Ishikawa (cell line): ENCODE data around the gene ATF7IP2.

Source experiments
- CEBPB ChIP-seq: IDR thresholded peaks from 2 replicates; pipeline ENCODE4 v1.6.1; 2012
- EGR1 ChIP-seq: IDR thresholded peaks from 2 replicates; pipeline ENCODE4 v1.6.1; 2012
- EP300 ChIP-seq: IDR thresholded peaks from 2 replicates; pipeline ENCODE4 v1.6.1; 2012; ENCODE audit warnings: borderline replicate concordance
- MAX ChIP-seq: IDR thresholded peaks from 2 replicates; pipeline ENCODE4 v1.6.1; 2012
- NFIC ChIP-seq: IDR thresholded peaks from 2 replicates; pipeline ENCODE4 v1.6.1; 2012
- RAD21 ChIP-seq: IDR thresholded peaks from 2 replicates; pipeline ENCODE4 v1.6.1; 2012; ENCODE audit warnings: low read depth
- REST ChIP-seq: IDR thresholded peaks from 2 replicates; pipeline ENCODE4 v1.6.1; 2012; ENCODE audit warnings: low read depth, mild to moderate bottlenecking
- TAF1 ChIP-seq: IDR thresholded peaks from 2 replicates; pipeline ENCODE4 v1.6.1; 2012; ENCODE audit warnings: low read depth, mild to moderate bottlenecking
- TCF12 ChIP-seq: IDR thresholded peaks from 2 replicates; pipeline ENCODE4 v1.6.1; 2012; ENCODE audit warnings: low read depth
- YY1 ChIP-seq: IDR thresholded peaks from 2 replicates; pipeline ENCODE4 v1.6.1; 2012; ENCODE audit warnings: low read depth
- ZBTB7A ChIP-seq: IDR thresholded peaks from 2 replicates; pipeline ENCODE4 v1.6.1; 2012; ENCODE audit warnings: low read depth
- TF ChIP-seq, protein P1 (sequence below): IDR thresholded peaks from 2 replicates; pipeline ENCODE4 v1.6.1; 2012

- TF ChIP-seq, protein P1, sequence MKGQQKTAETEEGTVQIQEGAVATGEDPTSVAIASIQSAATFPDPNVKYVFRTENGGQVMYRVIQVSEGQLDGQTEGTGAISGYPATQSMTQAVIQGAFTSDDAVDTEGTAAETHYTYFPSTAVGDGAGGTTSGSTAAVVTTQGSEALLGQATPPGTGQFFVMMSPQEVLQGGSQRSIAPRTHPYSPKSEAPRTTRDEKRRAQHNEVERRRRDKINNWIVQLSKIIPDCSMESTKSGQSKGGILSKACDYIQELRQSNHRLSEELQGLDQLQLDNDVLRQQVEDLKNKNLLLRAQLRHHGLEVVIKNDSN: no peak
- TF ChIP-seq YY1 (no peak), NFIC (no peak), REST (no peak), ZBTB7A (no peak), EP300 (no peak), MAX (no peak), CEBPB (no peak), EGR1 (no peak), TAF1 (no peak), TCF12 (no peak), RAD21 (no peak)
Measured at GRCh38 chr16:10510279-10510678, 124.4 kb downstream of the ATF7IP2 start.
